ENCODE results near the gene MTAP.

MTAP gene

DNA sequence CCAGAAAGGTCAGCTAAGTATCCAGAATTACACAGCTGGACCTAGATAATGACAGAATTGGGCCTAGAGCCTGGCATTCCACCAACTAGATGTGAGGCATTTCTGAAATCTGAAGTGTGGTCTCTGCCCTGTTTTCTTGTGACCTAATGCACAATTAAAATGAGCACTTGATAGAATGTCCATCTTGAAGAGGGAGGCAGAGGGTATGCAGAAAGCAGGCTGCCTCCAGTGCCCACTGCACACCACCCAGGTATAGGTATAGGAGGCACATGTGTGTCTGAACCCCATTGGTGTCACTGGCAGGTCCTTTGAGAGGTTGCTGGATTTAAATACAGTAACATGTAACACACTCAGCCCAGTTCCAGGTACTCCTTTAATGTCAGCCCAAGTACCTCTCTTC lies 2.4 kb downstream of the MTAP start:
- no peak for DNase-seq
- Histone ChIP-seq H2BK120ac (ENCODE audit: low read depth, low read length) (no peak overlapping the region), H2AK5ac (ENCODE audit: low read length) (no peak overlapping the region), H3K4me1 (ENCODE audit: control insufficient read depth, low read depth, low read length) (peaks cover 5% of the 10 kb centered on the region), H3K4me3 (ENCODE audit: low read length) (no peak overlapping the region), H4K5ac (ENCODE audit: low read length) (no peak overlapping the region), H3K79me1 (ENCODE audit: low read length) (peaks cover 11% of the 10 kb centered on the region), H4K8ac (ENCODE audit: low read depth, low read length) (no peak overlapping the region), H3K23ac (ENCODE audit: low read length) (no peak overlapping the region), H3K56ac (ENCODE audit: low read length) (peak overlapping the region; percentile 12), H2BK5ac (ENCODE audit: low read length) (no peak overlapping the region), H3K36me3 (ENCODE audit: control insufficient read depth, insufficient read depth, low read length) (peaks cover 2% of the 10 kb centered on the region), H3K9ac (ENCODE audit: low read length) (peak overlapping the region; percentile 31), H3K79me2 (ENCODE audit: control insufficient read depth, insufficient read depth, low read length) (peaks cover 63% of the 10 kb centered on the region), H2BK15ac (replicated peaks; ENCODE audit: low read depth) (no peak overlapping the region), H3K27me3 (ENCODE audit: insufficient read depth, low read length, poor library complexity) (no peaks in the 10 kb centered on the region), H3K4ac (ENCODE audit: low read depth, low read length) (no peak overlapping the region), H3K4me2 (ENCODE audit: low read length) (peak overlapping the region; percentile 17), H3K18ac (ENCODE audit: low read length) (no peak overlapping the region), H3K27ac (ENCODE audit: low read depth, low read length) (no peak overlapping the region)

- H3K56ac ChIP-seq (ENCODE audit: low read length), result peak overlapping the region; percentile 19
- H3K4me1 ChIP-seq (ENCODE audit: control insufficient read depth, low read depth, low read length), result peaks cover 5% of the 10 kb centered on the region
- H3K4ac ChIP-seq (ENCODE audit: low read depth, low read length), result no peak overlapping the region
- no peak overlapping the region for H4K8ac ChIP-seq (ENCODE audit: low read depth, low read length)
- no peak overlapping the region for H3K18ac ChIP-seq (ENCODE audit: low read length)
- no peak overlapping the region for H2BK15ac ChIP-seq (replicated peaks; ENCODE audit: low read depth)
- peaks cover 71% of the 10 kb centered on the region for H3K79me2 ChIP-seq (ENCODE audit: control insufficient read depth, insufficient read depth, low read length)
- no peak overlapping the region for H4K5ac ChIP-seq (ENCODE audit: low read length)
- H2BK5ac ChIP-seq (ENCODE audit: low read length), result no peak overlapping the region
- no peak for DNase-seq
- H3K27ac ChIP-seq (ENCODE audit: low read depth, low read length), result no peak overlapping the region
- H2BK120ac ChIP-seq (ENCODE audit: low read depth, low read length), result no peak overlapping the region
- no peak overlapping the region for H2AK5ac ChIP-seq (ENCODE audit: low read length)
- H3K4me2 ChIP-seq (ENCODE audit: low read length), result no peak overlapping the region
- no CpG with 5 or more reads among the region's 4 CpGs for WGBS (ENCODE audit: extremely low coverage, insufficient coverage, low lambda C conversion rate)
- peak overlapping the region; percentile 9 for H3K23ac ChIP-seq (ENCODE audit: low read length)
- H3K79me1 ChIP-seq (ENCODE audit: low read length), result peaks cover 18% of the 10 kb centered on the region
- no peaks in the 10 kb centered on the region for H3K27me3 ChIP-seq (ENCODE audit: insufficient read depth, low read length, poor library complexity)
- peaks cover 5% of the 10 kb centered on the region for H3K36me3 ChIP-seq (ENCODE audit: control insufficient read depth, insufficient read depth, low read length)
- H3K4me3 ChIP-seq (ENCODE audit: low read length), result no peak overlapping the region
- no peak overlapping the region for H3K9ac ChIP-seq (ENCODE audit: low read length)
Measured at GRCh38 chr9:21806644-21807043, 4.2 kb downstream of the MTAP start.

- Histone ChIP-seq H3K4me2 (ENCODE audit: low read length) (no peak overlapping the region), H3K4ac (ENCODE audit: low read depth, low read length) (no peak overlapping the region), H3K4me1 (ENCODE audit: control insufficient read depth, low read depth, low read length) (no peaks in the 10 kb centered on the region), H3K79me2 (ENCODE audit: control insufficient read depth, insufficient read depth, low read length) (peaks cover 51% of the 10 kb centered on the region), H3K18ac (ENCODE audit: low read length) (no peak overlapping the region), H3K79me1 (ENCODE audit: low read length) (peaks cover 18% of the 10 kb centered on the region), H4K5ac (ENCODE audit: low read length) (no peak overlapping the region), H3K23ac (ENCODE audit: low read length) (no peak overlapping the region), H3K56ac (ENCODE audit: low read length) (no peak overlapping the region), H2BK120ac (ENCODE audit: low read depth, low read length) (no peak overlapping the region), H3K27me3 (ENCODE audit: insufficient read depth, low read length, poor library complexity) (no peaks in the 10 kb centered on the region), H3K27ac (ENCODE audit: low read depth, low read length) (no peak overlapping the region), H2BK15ac (replicated peaks; ENCODE audit: low read depth) (no peak overlapping the region), H2AK5ac (ENCODE audit: low read length) (no peak overlapping the region), H4K8ac (ENCODE audit: low read depth, low read length) (no peak overlapping the region), H3K4me3 (ENCODE audit: low read length) (no peak overlapping the region), H3K36me3 (ENCODE audit: control insufficient read depth, insufficient read depth, low read length) (peaks cover 5% of the 10 kb centered on the region), H3K9ac (ENCODE audit: low read length) (no peak overlapping the region), H2BK5ac (ENCODE audit: low read length) (no peak overlapping the region)
- 100% methylated on average over 1 of the region's 2 CpGs for WGBS (ENCODE audit: extremely low coverage, insufficient coverage, low lambda C conversion rate)
- no peak for DNase-seq
Measured at GRCh38 chr9:21810388-21810787, 8.0 kb downstream of the MTAP start.

DNA sequence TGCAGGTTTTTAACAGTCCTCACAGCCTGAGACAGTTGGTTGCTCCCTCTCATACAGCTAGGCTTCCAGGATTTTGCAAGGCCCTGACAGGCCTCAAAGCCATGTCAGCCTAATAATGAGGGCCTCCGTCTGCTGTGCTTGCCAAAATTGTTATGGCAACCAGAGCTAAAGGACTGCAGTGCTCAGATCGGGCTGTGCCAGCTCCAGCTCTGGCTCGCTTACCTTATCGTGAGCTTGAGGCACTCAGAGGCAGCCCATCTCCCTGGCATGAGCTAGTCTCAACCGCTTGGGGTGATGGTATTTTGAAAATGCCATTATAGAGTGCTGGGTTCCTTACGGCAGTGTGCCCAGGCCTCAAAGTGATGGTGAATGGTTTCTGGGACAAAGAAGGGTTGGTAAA lies 8.4 kb downstream of the MTAP start:
- H3K36me3 ChIP-seq (ENCODE audit: control insufficient read depth, insufficient read depth, low read length), result peaks cover 5% of the 10 kb centered on the region
- H2AK5ac ChIP-seq (ENCODE audit: low read length), result no peak overlapping the region
- H3K27me3 ChIP-seq (ENCODE audit: insufficient read depth, low read length, poor library complexity), result no peaks in the 10 kb centered on the region
- no peak overlapping the region for H2BK15ac ChIP-seq (replicated peaks; ENCODE audit: low read depth)
- H3K79me1 ChIP-seq (ENCODE audit: low read length), result peaks cover 16% of the 10 kb centered on the region
- no peak for DNase-seq
- H2BK120ac ChIP-seq (ENCODE audit: low read depth, low read length), result no peak overlapping the region
- peaks cover 48% of the 10 kb centered on the region for H3K79me2 ChIP-seq (ENCODE audit: control insufficient read depth, insufficient read depth, low read length)
- H3K4me3 ChIP-seq (ENCODE audit: low read length), result no peak overlapping the region
- no peaks in the 10 kb centered on the region for H3K4me1 ChIP-seq (ENCODE audit: control insufficient read depth, low read depth, low read length)
- H3K18ac ChIP-seq (ENCODE audit: low read length), result no peak overlapping the region
- H4K8ac ChIP-seq (ENCODE audit: low read depth, low read length), result no peak overlapping the region
- H3K56ac ChIP-seq (ENCODE audit: low read length), result no peak overlapping the region
- H3K4ac ChIP-seq (ENCODE audit: low read depth, low read length), result no peak overlapping the region
- H3K27ac ChIP-seq (ENCODE audit: low read depth, low read length), result no peak overlapping the region
- no peak overlapping the region for H3K9ac ChIP-seq (ENCODE audit: low read length)
- no peak overlapping the region for H3K23ac ChIP-seq (ENCODE audit: low read length)
- no CpG with 5 or more reads among the region's 6 CpGs for WGBS (ENCODE audit: extremely low coverage, insufficient coverage, low lambda C conversion rate)
- H4K5ac ChIP-seq (ENCODE audit: low read length), result no peak overlapping the region
- H2BK5ac ChIP-seq (ENCODE audit: low read length), result no peak overlapping the region
- no peak overlapping the region for H3K4me2 ChIP-seq (ENCODE audit: low read length)

- no peaks in the 10 kb centered on the region for H3K4me1 ChIP-seq (ENCODE audit: control insufficient read depth, low read depth, low read length)
Measured at GRCh38 chr9:21811914-21812313, 9.5 kb downstream of the MTAP start.

GRCh38 chr9:21812415-21812814 lies 10.0 kb downstream of the MTAP start:
- H2AK5ac ChIP-seq (ENCODE audit: low read length), result no peak overlapping the region
- H3K23ac ChIP-seq (ENCODE audit: low read length), result no peak overlapping the region
- no peaks in the 10 kb centered on the region for H3K27me3 ChIP-seq (ENCODE audit: insufficient read depth, low read length, poor library complexity)
- peak; percentile 81 for DNase-seq
- H4K5ac ChIP-seq (ENCODE audit: low read length), result no peak overlapping the region
- WGBS (ENCODE audit: extremely low coverage, insufficient coverage, low lambda C conversion rate), result no CpG with 5 or more reads among the region's 2 CpGs
- no peak overlapping the region for H3K18ac ChIP-seq (ENCODE audit: low read length)
- H2BK15ac ChIP-seq (replicated peaks; ENCODE audit: low read depth), result no peak overlapping the region
- H3K79me2 ChIP-seq (ENCODE audit: control insufficient read depth, insufficient read depth, low read length), result peaks cover 39% of the 10 kb centered on the region
- H3K4me1 ChIP-seq (ENCODE audit: control insufficient read depth, low read depth, low read length), result no peaks in the 10 kb centered on the region
- no peak overlapping the region for H3K56ac ChIP-seq (ENCODE audit: low read length)
- no peak overlapping the region for H3K9ac ChIP-seq (ENCODE audit: low read length)
- no peak overlapping the region for H3K4me2 ChIP-seq (ENCODE audit: low read length)
- H4K8ac ChIP-seq (ENCODE audit: low read depth, low read length), result no peak overlapping the region
- H2BK5ac ChIP-seq (ENCODE audit: low read length), result no peak overlapping the region
- no peak overlapping the region for H3K4me3 ChIP-seq (ENCODE audit: low read length)
- no peak overlapping the region for H2BK120ac ChIP-seq (ENCODE audit: low read depth, low read length)
- H3K4ac ChIP-seq (ENCODE audit: low read depth, low read length), result no peak overlapping the region
- no peak overlapping the region for H3K27ac ChIP-seq (ENCODE audit: low read depth, low read length)
- peaks cover 10% of the 10 kb centered on the region for H3K36me3 ChIP-seq (ENCODE audit: control insufficient read depth, insufficient read depth, low read length)
- peaks cover 14% of the 10 kb centered on the region for H3K79me1 ChIP-seq (ENCODE audit: low read length)

More at GRCh38 chr9:21811914-21812313, 9.5 kb downstream of the MTAP start:
- no peak overlapping the region for H4K8ac ChIP-seq (ENCODE audit: low read depth, low read length)
- no peak overlapping the region for H3K23ac ChIP-seq (ENCODE audit: low read length)
- no peak overlapping the region for H3K56ac ChIP-seq (ENCODE audit: low read length)
- H3K79me2 ChIP-seq (ENCODE audit: control insufficient read depth, insufficient read depth, low read length), result peaks cover 42% of the 10 kb centered on the region
- H3K4ac ChIP-seq (ENCODE audit: low read depth, low read length), result no peak overlapping the region
- H2BK120ac ChIP-seq (ENCODE audit: low read depth, low read length), result no peak overlapping the region
- no peak for DNase-seq
- no peaks in the 10 kb centered on the region for H3K27me3 ChIP-seq (ENCODE audit: insufficient read depth, low read length, poor library complexity)
- H3K18ac ChIP-seq (ENCODE audit: low read length), result no peak overlapping the region
- no peak overlapping the region for H2AK5ac ChIP-seq (ENCODE audit: low read length)
- no peak overlapping the region for H3K4me3 ChIP-seq (ENCODE audit: low read length)
- no peak overlapping the region for H3K9ac ChIP-seq (ENCODE audit: low read length)
- peaks cover 16% of the 10 kb centered on the region for H3K79me1 ChIP-seq (ENCODE audit: low read length)
- no peak overlapping the region for H4K5ac ChIP-seq (ENCODE audit: low read length)
- H3K27ac ChIP-seq (ENCODE audit: low read depth, low read length), result no peak overlapping the region
- no peak overlapping the region for H2BK5ac ChIP-seq (ENCODE audit: low read length)
- no CpG with 5 or more reads among the region's 3 CpGs for WGBS (ENCODE audit: extremely low coverage, insufficient coverage, low lambda C conversion rate)
- H3K4me2 ChIP-seq (ENCODE audit: low read length), result no peak overlapping the region
- H2BK15ac ChIP-seq (replicated peaks; ENCODE audit: low read depth), result no peak overlapping the region
- H3K36me3 ChIP-seq (ENCODE audit: control insufficient read depth, insufficient read depth, low read length), result peaks cover 10% of the 10 kb centered on the region

Data from mesendoderm (in vitro differentiated cells).